ENCODE data around the gene AASS.
"Not testable (repeated sequence)": the region's sequence is repeated elsewhere in the genome, so short reads cannot be mapped to it uniquely, and the experiment has no call there.

Gene AASS

GRCh38 chr7:122143751-122144711 is at the start of gene AASS:
Gene AASS, minus strand, starts transcription at chr7:122144249. Its CDS starts 10,523 bp downstream, at chr7:122133726.
- peak; percentile 89 for DNase-seq (ENCODE audit: low read depth)
- TF ChIP-seq CTCF (conservative IDR thresholded peaks at IDR 0.05; ENCODE audit: low read depth, low read length) = no peak

GRCh38 chr7:122188785-122189184 is 44.7 kb upstream of the AASS start:
- DNase-seq (ENCODE audit: low read depth) = no peak
- TF ChIP-seq CTCF (conservative IDR thresholded peaks at IDR 0.05; ENCODE audit: low read depth, low read length) = no peak
- H3K4me3 ChIP-seq (ENCODE audit: low read length) = no peak overlapping the region

More at GRCh38 chr7:122143751-122144711, at the start of gene AASS:
- peak within 1 kb of the TSS; percentile 85 for H3K4me3 ChIP-seq (ENCODE audit: low read length)

GRCh38 chr7:122183106-122183505 is 39.1 kb upstream of the AASS start:
- TF ChIP-seq CTCF (conservative IDR thresholded peaks at IDR 0.05; ENCODE audit: low read depth, low read length) = no peak
- no peak overlapping the region for H3K4me3 ChIP-seq (ENCODE audit: low read length)
- no peak for DNase-seq (ENCODE audit: low read depth)

- no peak overlapping the region for H3K4me3 ChIP-seq (ENCODE audit: low read length)
- no peak for DNase-seq (ENCODE audit: low read depth)
- TF ChIP-seq CTCF (conservative IDR thresholded peaks at IDR 0.05; ENCODE audit: low read depth, low read length) = no peak
These were observed 38.0 kb upstream of the AASS start for GRCh38 chr7:122182081-122182480.

GRCh38 chr7:122172144-122172543 is 28.1 kb upstream of the AASS start:
- not testable (repeated sequence) for H3K4me3 ChIP-seq (ENCODE audit: low read length); DNase-seq (ENCODE audit: low read depth)

- H3K4me3 ChIP-seq (ENCODE audit: low read length) = no peak overlapping the region
- TF ChIP-seq CTCF (conservative IDR thresholded peaks at IDR 0.05; ENCODE audit: low read depth, low read length) = no peak
- DNase-seq (ENCODE audit: low read depth) = peak; percentile 73
These were observed 22.7 kb upstream of the AASS start for GRCh38 chr7:122166740-122167139.

GRCh38 chr7:122166275-122166674 is 22.2 kb upstream of the AASS start:
- DNase-seq (ENCODE audit: low read depth) = no peak
- no peak overlapping the region for H3K4me3 ChIP-seq (ENCODE audit: low read length)
- no peak for TF ChIP-seq CTCF (conservative IDR thresholded peaks at IDR 0.05; ENCODE audit: low read depth, low read length)

Measured in retinal pigment epithelial cell (primary cell).